Measurements from ENCODE around the gene IFT43. TPM values are rescaled to one million over a fixed set of nuclear protein-coding genes. Genes with fewer than 3 reads are reported as not detected.

Gene IFT43
- total RNA-seq, 2 experiments from 2014 or later, result 4.5 TPM

- peak; percentile 80 for DNase-seq
- H3K27ac Mint-ChIP-seq, result peak overlapping the region; percentile 50
- H3K27me3 Mint-ChIP-seq, result peaks cover 6% of the 10 kb centered on the region
- H3K4me3 Mint-ChIP-seq, result peak overlapping the region; percentile 72
- no peaks in the 10 kb centered on the region for H3K36me3 Mint-ChIP-seq (ENCODE audit: low read depth)
- peaks cover 61% of the 10 kb centered on the region for H3K4me1 Mint-ChIP-seq
- ChIA-PET CTCF (interaction anchor here (0.6 to 5.7 kb wide), 23 partner anchors 9 to 407 kb away, joined by 3 to 38 read pairs (median 3); partner anchors contain the start of genes ERG28 and TTLL5), POLR2A (interaction anchor here (0.6 kb wide), 1 partner anchor 76 kb away, joined by 3 read pairs; no protein-coding TSS in a partner anchor)
- no peaks in the 10 kb centered on the region for H3K9me3 Mint-ChIP-seq
These were observed 3.1 kb upstream of the IFT43 start for GRCh38 chr14:75982266-75983018.

GRCh38 chr14:75983019-75983358 is 2.6 kb upstream of the IFT43 start:
- DNase-seq, result no peak
- no peaks in the 10 kb centered on the region for H3K9me3 Mint-ChIP-seq
- no peak overlapping the region for H3K27ac Mint-ChIP-seq
- H3K27me3 Mint-ChIP-seq, result peaks cover 6% of the 10 kb centered on the region
- peak overlapping the region; percentile 67 for H3K4me3 Mint-ChIP-seq
- H3K36me3 Mint-ChIP-seq (ENCODE audit: low read depth), result no peaks in the 10 kb centered on the region
- CTCF ChIA-PET, result interaction anchor here (0.6 to 5.7 kb wide), 22 partner anchors 9 to 408 kb away, joined by 3 to 38 read pairs (median 3); partner anchors contain the start of genes ERG28 and TTLL5
- H3K4me1 Mint-ChIP-seq, result peaks cover 60% of the 10 kb centered on the region
- POLR2A ChIA-PET, result interaction anchor here (0.6 kb wide), 1 partner anchor 76 kb away, joined by 3 read pairs; no protein-coding TSS in a partner anchor

- no peak overlapping the region for H3K27ac Mint-ChIP-seq
- DNase-seq, result no peak
- POLR2A ChIA-PET, result no interaction called here
- H3K36me3 Mint-ChIP-seq (ENCODE audit: low read depth), result no peaks in the 10 kb centered on the region
- CTCF ChIA-PET, result interaction anchor here (1.0 to 5.7 kb wide), 3 partner anchors 78 to 275 kb away, joined by 3 to 38 read pairs (median 3); no protein-coding TSS in a partner anchor
- H3K4me3 Mint-ChIP-seq, result peak overlapping the region; percentile 76
- peaks cover 6% of the 10 kb centered on the region for H3K27me3 Mint-ChIP-seq
- H3K4me1 Mint-ChIP-seq, result peaks cover 43% of the 10 kb centered on the region
- H3K9me3 Mint-ChIP-seq, result no peaks in the 10 kb centered on the region
These were observed 889 bp upstream of the IFT43 start for GRCh38 chr14:75984674-75985073.

- DNase-seq, result no peak
- Mint-ChIP-seq H3K4me1 (peaks cover 26% of the 10 kb centered on the region), H3K4me3 (peak overlapping the region; percentile 76), H3K36me3 (ENCODE audit: low read depth) (no peaks in the 10 kb centered on the region), H3K9me3 (no peaks in the 10 kb centered on the region), H3K27ac (peak overlapping the region; percentile 74), H3K27me3 (peaks cover 6% of the 10 kb centered on the region)
- ChIA-PET CTCF (no interaction called here), POLR2A (no interaction called here)
These were observed 839 bp downstream of the IFT43 start for GRCh38 chr14:75986439-75986765.

GRCh38 chr14:75987201-75987970 is 1.8 kb downstream of the IFT43 start:
- Mint-ChIP-seq H3K4me1 (peaks cover 20% of the 10 kb centered on the region), H3K36me3 (ENCODE audit: low read depth) (no peaks in the 10 kb centered on the region), H3K27me3 (peaks cover 6% of the 10 kb centered on the region), H3K4me3 (no peak overlapping the region), H3K9me3 (no peaks in the 10 kb centered on the region), H3K27ac (no peak overlapping the region)
- ChIA-PET CTCF (no interaction called here), POLR2A (no interaction called here)
- DNase-seq, result no peak

GRCh38 chr14:75989134-75989533 is 3.6 kb downstream of the IFT43 start:
- no peak overlapping the region for H3K27ac Mint-ChIP-seq
- peaks cover 20% of the 10 kb centered on the region for H3K4me1 Mint-ChIP-seq
- H3K36me3 Mint-ChIP-seq (ENCODE audit: low read depth), result no peaks in the 10 kb centered on the region
- no peaks in the 10 kb centered on the region for H3K9me3 Mint-ChIP-seq
- CTCF ChIA-PET, result interaction anchor here (0.9 to 1.0 kb wide), 2 partner anchors 90 to 500 kb away, joined by 3 read pairs; no protein-coding TSS in a partner anchor
- H3K27me3 Mint-ChIP-seq, result peaks cover under 1% of the 10 kb centered on the region
- no peak overlapping the region for H3K4me3 Mint-ChIP-seq
- POLR2A ChIA-PET, result no interaction called here
- no peak for DNase-seq

- ChIA-PET POLR2A (no interaction called here), CTCF (interaction anchor here (0.9 kb wide), 1 partner anchor 502 kb away, joined by 3 read pairs; no protein-coding TSS in a partner anchor)
- Mint-ChIP-seq H3K27ac (no peak overlapping the region), H3K36me3 (ENCODE audit: low read depth) (no peaks in the 10 kb centered on the region), H3K9me3 (no peaks in the 10 kb centered on the region), H3K4me1 (peaks cover 19% of the 10 kb centered on the region), H3K4me3 (no peak overlapping the region), H3K27me3 (no peaks in the 10 kb centered on the region)
- no peak for DNase-seq
These were observed 4.7 kb downstream of the IFT43 start for GRCh38 chr14:75990297-75990696.

- no peak overlapping the region for H3K4me3 Mint-ChIP-seq
- ChIA-PET CTCF (interaction anchor here (1.5 kb wide), 1 partner anchor 9 kb away, joined by 4 read pairs; no protein-coding TSS in a partner anchor), POLR2A (no interaction called here)
- no peaks in the 10 kb centered on the region for H3K36me3 Mint-ChIP-seq (ENCODE audit: low read depth)
- no peak for DNase-seq
- H3K4me1 Mint-ChIP-seq, result peaks cover 6% of the 10 kb centered on the region
- no peaks in the 10 kb centered on the region for H3K9me3 Mint-ChIP-seq
- no peak overlapping the region for H3K27ac Mint-ChIP-seq
- no peaks in the 10 kb centered on the region for H3K27me3 Mint-ChIP-seq
These were observed 6.2 kb downstream of the IFT43 start for GRCh38 chr14:75991753-75992152.

GRCh38 chr14:75993567-75994041 is 8.0 kb downstream of the IFT43 start:
- no peak overlapping the region for H3K27ac Mint-ChIP-seq
- no peak overlapping the region for H3K4me3 Mint-ChIP-seq
- ChIA-PET POLR2A (no interaction called here), CTCF (interaction anchor here (1.4 kb wide), 1 partner anchor 11 kb away, joined by 3 read pairs; no protein-coding TSS in a partner anchor)
- DNase-seq, result no peak
- no peaks in the 10 kb centered on the region for H3K36me3 Mint-ChIP-seq (ENCODE audit: low read depth)
- H3K27me3 Mint-ChIP-seq, result no peaks in the 10 kb centered on the region
- peaks cover 5% of the 10 kb centered on the region for H3K4me1 Mint-ChIP-seq
- no peaks in the 10 kb centered on the region for H3K9me3 Mint-ChIP-seq

GRCh38 chr14:75995372-75996041 is 9.9 kb downstream of the IFT43 start:
- H3K9me3 Mint-ChIP-seq, result no peaks in the 10 kb centered on the region
- CTCF ChIA-PET, result interaction anchor here (0.5 kb wide), 1 partner anchor 899 kb away, joined by 3 read pairs; no protein-coding TSS in a partner anchor
- H3K4me1 Mint-ChIP-seq, result peaks cover 5% of the 10 kb centered on the region
- POLR2A ChIA-PET, result no interaction called here
- H3K27me3 Mint-ChIP-seq, result no peaks in the 10 kb centered on the region
- no peak overlapping the region for H3K4me3 Mint-ChIP-seq
- no peaks in the 10 kb centered on the region for H3K36me3 Mint-ChIP-seq (ENCODE audit: low read depth)
- no peak overlapping the region for H3K27ac Mint-ChIP-seq
- DNase-seq, result no peak

GRCh38 chr14:75996488-75996887 is 10.9 kb downstream of the IFT43 start:
- CTCF ChIA-PET, result interaction anchor here (0.6 kb wide), 1 partner anchor 10 kb away, joined by 4 read pairs; no protein-coding TSS in a partner anchor
- POLR2A ChIA-PET, result no interaction called here
- H3K9me3 Mint-ChIP-seq, result no peaks in the 10 kb centered on the region
- DNase-seq, result no peak
- no peak overlapping the region for H3K4me3 Mint-ChIP-seq
- peaks cover 5% of the 10 kb centered on the region for H3K4me1 Mint-ChIP-seq
- no peaks in the 10 kb centered on the region for H3K36me3 Mint-ChIP-seq (ENCODE audit: low read depth)
- H3K27me3 Mint-ChIP-seq, result no peaks in the 10 kb centered on the region
- H3K27ac Mint-ChIP-seq, result no peak overlapping the region

GRCh38 chr14:75999511-76000190 is 14.1 kb downstream of the IFT43 start:
- ChIA-PET CTCF (no interaction called here), POLR2A (no interaction called here)
- DNase-seq, result no peak
- H3K4me3 Mint-ChIP-seq, result no peak overlapping the region
- no peaks in the 10 kb centered on the region for H3K9me3 Mint-ChIP-seq
- H3K4me1 Mint-ChIP-seq, result no peaks in the 10 kb centered on the region
- H3K27me3 Mint-ChIP-seq, result no peaks in the 10 kb centered on the region
- H3K27ac Mint-ChIP-seq, result no peak overlapping the region
- H3K36me3 Mint-ChIP-seq (ENCODE audit: low read depth), result peaks cover 6% of the 10 kb centered on the region
